H4 (cell line): Measurements from ENCODE around the gene MTR. TPM values are rescaled to one million over a fixed set of nuclear protein-coding genes. Genes with fewer than 3 reads are reported as not detected.
"Not testable (repeated sequence)": the region's sequence is repeated elsewhere in the genome, so short reads cannot be mapped to it uniquely, and the experiment has no call there.

Source experiments
- DNase-seq: peaks from one replicate; pipeline ENCODE4 v3.0.0-alpha.2; 2015; ENCODE audit warnings: low spot score
- total RNA-seq: library from RNA; depleted of rRNA; stranded (reverse); fragments of >200 nt; shearing (Covaris generic); gene quantifications from 2 replicates; pipeline ENCODE4 v1.2.3, GENCODE V29; 2014

MTR gene
- total RNA-seq, 1 experiment from 2014 or later: 11.3 TPM

DNA sequence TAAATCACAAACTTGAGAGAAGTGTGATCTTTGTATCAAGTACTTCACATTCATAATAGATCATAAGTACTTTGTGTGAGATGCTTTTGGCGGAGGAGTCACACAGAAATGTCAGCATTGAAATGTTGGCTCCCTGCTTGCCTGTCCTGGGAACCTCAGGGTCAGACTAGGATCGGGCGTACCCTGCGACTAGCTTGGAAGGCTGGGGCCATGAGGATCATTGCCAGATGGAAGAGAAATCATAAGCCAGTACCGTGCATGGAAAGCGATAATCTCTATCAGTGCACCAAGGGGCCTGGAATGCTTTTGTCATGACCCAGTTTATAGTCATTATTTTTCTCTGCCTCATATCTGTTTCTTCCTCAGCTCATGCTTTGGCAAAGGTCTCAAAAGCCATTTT lies 35.5 kb downstream of the MTR start:
- DNase-seq: no peak

DNA sequence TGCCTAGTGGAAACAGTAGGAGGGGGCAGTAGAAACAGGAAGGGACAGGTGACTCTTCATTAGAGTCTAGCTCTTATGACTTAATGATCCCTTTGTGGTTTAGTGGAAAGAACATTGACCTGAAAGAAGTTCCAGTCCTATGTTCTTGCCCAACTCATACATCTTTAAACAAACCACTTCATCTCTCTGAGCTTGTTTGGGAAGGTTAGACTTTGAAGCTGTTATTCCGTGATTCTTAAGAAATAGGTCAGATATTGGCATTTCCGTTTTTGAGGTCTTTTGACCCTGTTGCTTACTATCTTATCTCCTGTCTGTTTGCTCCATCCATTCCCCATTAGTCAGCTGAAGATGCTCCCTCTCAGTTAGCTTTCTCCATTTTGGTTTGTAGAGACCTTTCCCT lies 38.5 kb downstream of the MTR start:
- DNase-seq: no peak

DNA sequence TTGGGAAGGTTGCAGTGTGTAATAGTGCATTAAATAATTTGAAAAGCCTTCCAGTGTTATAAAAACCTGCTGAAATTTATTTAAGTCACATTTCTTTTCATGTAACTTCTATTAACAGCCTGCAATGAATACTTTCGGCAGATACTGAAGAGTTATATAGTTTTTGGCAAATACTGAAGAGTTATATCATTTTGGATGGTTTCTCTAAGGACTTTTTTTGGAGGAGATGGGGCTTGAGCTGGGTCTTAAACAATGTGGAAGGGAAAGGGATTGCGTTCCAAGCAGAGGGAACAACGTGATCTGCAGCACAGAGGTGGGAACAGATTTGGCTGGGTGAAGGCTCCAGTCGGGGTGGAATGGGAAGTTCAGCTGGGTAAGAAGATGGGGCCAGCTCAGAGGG lies 39.8 kb downstream of the MTR start:
- DNase-seq: no peak

DNA sequence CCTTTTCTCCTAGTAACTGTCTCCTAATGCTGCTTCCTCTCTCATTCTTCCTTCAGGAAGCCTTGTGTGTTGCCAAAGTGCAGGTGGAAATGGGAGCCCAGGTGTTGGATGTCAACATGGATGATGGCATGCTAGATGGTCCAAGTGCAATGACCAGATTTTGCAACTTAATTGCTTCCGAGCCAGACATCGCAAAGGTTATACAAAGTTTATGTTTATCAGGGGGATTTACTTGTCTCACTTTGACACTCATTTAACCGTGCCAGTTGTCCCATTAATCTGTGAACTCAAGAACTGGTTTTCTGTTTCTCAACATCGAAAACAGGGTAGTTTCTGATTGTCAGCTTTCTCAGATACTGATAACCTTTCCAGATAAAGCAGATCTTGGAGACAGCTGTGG lies 40.4 kb downstream of the MTR start:
- no peak for DNase-seq

DNA sequence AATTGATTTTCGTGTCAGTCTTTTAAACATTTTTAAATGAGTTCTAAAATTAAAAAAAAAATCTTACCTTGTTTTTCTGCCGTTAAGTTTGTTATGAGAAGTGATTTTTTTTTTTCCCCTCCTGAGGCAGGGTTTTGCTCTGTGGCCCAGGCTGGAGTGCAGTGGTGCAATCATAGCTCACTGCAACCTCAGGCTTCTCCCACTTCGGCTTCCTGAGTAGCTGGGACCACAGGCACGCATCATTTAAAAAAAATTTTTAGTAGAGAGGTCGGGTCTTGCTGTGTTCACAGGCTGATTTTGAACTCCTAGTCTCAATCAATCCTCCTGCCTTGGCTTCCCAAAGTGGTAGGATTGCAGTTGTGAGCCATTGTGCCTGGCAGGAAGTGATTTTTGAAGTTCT lies 41.1 kb downstream of the MTR start:
- no peak for DNase-seq

DNA sequence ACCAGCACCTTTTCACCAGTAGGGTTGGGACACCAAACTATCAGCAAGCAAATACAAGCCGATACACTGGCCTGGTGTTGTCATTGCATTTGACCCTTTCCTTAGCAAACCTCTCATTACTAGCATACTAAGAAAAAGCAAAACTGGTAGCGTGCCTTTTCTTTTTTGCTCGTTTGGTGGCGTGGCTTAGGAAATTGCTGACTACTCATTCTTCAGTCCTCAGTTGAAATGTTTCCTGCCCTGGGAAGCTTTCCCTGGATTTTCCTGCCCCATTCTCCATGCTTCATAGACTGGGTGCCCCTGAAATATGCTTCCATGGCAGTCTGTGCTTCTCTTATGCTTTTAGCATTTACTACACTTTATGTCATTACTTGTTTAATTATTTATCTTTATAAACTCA lies 42.0 kb downstream of the MTR start:
- no peak for DNase-seq

DNA sequence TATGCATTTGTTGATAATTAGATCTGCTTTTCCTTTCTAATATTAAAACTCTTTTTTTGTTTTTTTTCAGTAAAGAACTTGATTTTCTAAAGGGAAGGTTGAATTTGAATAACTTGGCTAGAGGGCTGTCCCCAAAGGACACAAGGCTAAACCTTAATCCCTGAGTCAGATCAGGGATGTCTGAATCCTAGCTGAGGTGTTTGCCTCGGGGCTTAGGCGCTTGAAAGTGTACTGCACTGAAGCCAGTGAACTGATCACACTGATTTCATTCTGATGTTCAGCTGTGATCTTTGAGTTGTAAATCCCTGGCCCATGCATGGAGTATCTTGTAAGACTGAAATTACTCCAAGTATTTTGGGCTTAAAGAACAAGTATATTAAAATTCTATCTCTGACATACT lies 42.8 kb downstream of the MTR start:
- no peak for DNase-seq

DNA sequence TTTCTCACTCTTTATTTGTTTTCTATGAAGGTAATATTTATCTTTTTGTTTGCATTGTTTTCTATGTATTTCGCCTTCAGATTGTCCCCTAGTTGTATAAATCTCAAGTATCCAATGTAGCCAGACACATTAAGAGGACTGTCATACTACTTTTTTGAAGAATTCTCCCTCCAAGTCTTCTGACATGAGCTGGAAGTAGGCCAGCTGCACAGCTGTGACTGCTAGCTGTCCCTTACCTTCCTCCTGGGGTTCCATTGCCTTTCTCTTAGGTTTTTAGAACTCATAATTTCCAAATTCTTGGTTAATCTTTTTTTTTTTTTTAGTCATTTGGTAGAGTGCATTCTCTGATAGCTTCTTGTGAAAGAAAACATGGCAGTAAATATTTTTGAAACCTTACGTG lies 46.2 kb downstream of the MTR start:
- no peak for DNase-seq

DNA sequence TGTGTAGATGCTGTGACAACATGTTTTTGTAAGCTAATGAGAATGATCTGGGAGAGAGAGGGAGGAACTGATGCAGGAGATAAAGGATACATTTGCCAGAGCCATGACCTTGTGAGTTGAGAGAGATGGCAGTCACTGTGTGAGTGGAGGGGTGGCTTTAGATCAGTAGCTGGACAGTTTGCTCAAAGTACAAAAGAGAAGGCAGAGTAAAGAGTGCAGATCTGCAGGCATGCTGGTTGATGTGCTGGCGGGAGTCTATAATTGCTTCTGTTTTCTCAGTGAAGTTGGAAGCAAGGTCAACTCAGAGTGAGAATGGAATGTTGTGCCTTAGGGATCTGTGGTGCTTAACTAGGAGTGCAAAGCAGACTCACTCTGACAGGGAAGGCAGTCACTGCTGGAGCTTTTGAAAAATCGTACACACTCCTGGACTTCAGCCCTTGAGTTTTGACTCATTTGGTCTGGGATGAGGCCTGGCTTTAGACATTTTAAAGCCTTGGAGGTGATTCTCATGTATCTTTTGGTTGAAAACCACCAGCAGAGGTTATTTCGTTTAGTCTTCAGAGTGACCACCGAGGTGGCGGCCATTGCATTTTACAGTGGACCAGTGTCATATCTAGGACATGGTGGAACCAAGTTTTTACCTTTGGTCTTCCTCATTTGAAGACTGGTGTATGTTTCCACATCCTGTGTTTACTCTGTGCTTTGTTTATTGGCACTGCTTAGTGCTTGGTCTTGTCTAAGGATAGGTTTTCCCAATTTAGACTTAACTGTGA lies 49.6 kb downstream of the MTR start:
- peak; percentile 22 for DNase-seq

DNA sequence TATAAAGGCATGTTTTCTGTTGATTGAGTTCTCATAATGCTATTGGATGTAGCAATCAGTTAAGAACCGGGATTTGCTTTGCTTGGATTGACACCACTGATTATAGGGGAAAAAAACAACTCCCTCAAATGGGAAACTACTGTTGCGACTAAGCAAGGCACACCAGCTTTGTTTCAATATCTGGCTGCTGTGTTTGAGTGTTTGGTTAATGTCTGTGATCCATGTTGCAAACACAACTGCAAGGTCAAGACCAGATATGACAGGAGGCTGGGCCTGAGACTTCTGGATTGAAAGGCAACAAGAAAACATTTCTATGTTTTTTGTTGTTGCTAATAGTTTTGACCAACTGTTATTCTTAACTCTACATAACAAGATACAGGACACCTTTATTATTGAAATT lies 50.7 kb downstream of the MTR start:
- no peak for DNase-seq

DNA sequence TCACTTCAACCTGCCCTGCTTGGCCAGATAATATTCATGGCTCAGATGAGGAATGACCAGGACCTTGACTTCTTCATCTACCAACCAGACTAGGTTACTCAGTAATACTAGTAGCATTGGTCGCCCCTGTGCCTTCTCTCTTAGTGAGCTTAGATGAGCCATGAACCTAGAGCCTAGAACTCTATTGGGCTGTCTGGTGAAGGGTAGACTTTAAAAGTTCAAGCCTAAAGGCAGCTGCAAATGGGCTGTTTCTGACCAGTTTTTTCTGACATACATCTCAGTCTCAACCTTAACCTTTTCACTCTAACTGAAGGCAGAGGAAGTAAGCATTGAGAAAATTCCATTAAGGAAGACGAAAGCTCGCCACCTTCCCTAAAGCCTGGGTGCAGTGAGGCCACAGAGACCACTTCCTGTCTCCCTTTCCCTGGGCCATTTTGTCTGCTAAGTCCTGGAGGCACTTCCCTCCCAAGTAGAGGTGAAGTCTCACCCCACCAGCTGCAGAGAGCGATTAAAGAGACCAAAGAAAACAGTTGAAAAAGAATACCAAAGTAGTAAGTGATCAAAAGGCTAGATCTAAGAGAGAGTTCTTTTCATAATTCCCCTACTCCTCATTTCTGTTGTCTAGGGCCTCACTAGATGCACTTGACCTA lies 53.3 kb downstream of the MTR start:
- DNase-seq: no peak

DNA sequence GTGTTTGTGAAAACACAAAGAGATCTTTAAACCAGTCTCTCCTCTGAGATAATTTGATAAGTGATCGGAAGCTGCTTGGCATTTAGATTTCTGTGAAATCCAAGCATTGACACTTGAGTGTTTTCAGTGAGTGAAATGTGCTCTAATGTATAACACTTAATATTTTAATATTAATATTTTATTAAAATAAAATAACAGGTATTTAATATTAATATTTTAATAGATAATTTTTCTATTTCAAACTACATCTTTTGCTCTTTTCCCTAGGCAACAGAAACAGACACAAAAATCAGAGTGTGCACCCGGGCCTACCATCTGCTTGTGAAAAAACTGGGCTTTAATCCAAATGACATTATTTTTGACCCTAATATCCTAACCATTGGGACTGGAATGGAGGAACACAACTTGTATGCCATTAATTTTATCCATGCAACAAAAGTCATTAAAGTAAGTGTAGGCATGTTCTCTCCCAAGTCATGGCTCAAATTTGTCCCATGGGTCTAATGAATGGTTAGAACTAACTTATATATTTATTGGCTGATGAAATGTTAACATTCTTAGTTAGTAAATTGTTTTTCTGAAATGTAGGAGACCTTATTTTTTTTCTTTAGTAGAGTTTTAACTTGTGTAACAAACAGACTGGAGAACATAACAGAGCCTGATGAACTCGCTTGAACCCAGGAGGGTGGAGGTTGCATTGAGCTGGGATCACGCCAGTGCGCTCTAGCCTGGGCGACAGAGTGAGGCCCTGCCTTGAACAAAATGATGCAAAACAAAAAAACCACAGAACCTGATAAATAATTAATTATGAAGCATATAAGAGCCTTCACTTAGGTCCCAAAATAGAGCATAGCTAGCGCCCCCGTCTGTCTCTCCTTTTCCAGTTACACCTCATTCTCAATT lies 55.2 kb downstream of the MTR start:
- DNase-seq: no peak

DNA sequence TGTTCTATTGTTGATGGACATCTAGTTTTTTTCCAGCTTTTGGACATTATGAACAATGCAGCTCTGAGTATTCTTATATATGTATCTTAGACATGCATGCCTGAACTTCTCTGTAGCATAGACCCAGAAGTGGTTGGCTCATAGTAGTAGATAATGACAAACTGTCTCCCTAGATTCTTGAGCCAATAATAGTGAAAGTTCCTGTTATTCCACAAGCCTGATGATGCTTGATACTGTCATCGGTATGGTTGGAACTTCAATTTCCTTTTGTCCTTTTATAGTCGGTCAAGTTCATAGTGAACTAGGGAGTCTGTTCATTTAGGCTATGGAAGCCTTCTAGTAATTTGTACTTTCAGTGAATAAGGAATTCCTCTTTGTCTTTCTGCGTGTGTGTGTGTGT lies 56.8 kb downstream of the MTR start:
- no peak for DNase-seq

DNA sequence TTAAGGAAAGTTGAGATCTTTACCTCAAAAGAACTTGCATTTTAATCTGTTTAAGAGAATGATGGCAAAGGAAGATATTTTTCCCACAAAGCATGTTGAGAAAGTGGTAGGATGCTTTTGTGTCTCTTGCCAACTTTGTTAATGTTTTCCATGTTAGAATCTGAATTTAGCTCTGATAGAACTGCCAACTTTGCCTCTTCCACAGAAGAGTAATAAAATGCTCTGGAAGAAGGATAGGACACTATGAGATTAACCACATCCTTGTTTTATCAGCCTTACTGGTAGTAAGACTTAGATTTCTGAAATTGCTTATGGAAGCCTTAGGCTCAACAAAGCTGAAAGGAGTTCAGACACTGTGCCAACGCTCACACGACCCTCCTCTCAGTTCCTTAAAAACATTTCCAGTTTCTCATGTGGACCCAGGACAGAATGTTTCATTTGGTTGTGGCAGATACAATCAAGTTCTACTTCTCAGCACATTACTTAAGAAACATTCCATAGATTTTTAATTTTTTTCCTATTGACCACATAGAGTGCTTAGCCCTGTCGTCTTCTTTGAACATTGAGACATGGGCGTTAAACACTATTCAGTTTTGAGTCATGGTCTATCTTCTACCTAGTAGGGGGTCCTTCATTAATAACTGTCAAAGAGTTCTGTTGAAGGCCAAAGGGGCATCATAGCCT lies 59.0 kb downstream of the MTR start:
- DNase-seq: no peak

DNA sequence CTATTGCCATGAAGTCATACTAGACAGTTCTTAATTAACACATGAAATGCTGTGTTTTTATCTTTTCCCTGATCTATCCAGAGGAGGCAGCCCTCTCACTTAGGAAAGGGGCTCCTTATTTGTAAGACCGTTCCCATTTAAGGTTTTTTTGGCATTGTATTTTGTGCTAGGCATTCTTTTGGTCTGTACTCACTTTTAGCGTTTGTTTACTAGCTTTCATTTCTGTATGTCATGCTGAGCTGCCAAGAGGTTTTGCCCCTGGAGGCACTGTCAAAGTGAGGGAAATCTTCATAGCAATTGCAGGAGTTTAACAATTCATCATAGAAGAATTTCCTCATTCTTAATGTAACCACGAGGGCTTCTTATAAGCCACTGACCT lies 59.5 kb downstream of the MTR start:
- DNase-seq: no peak

DNA sequence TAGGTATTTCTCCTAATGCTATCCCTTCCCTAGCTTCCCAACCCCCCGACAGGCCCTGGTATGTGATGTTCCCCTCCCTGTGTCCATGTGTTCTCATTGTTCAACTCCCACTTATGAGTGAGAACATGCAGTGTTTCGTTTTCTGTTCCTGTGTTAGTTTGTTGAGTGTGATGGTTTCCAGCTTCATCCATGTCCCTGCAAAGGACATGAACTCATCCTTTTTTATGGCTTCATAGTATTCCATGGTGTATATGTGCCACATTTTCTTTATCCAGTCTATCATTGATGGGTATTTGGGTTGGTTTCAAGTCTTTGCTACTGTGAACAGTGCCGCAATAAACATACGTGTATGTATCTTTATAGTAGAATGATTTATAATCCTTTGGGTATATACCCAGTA lies 61.6 kb downstream of the MTR start:
- DNase-seq: not testable (repeated sequence)

DNA sequence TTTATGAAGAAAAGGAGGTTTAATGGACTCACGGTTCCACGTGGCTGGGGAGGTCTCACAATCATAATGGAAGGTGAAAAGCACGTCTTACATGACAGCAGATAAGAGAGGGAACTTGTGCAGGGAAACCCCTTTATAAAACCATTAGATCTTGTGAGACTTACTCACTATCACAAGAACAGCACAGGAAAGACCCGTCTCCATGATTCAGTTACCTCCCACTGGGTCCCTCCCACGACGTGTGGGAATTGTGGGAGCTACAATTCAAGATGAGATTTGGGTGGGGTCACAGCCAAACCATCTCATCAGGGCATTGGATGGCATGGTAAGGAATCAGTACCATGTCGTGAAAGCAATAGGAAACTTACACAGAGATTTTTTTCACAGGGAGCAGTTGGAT lies 63.1 kb downstream of the MTR start:
- no peak for DNase-seq

DNA sequence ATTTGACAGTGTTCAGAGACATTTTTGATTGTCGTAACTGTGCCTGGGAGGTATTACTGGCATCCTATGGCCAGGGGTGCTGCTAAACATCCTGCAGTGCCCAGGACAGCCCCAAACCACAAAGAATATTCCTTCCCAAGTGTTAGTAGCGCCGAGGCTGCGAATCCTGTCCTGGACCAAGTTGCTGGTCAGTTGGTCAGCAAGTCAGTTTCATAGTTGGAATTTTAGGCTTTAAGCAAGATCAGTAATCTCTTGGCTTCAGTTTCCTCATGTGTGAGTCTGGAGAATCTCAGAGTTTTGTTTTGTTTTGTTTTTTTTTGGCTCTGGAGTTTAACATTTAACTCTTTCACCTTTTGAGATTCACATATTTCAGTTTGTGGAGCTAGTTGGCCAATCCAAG lies 65.0 kb downstream of the MTR start:
- no peak for DNase-seq

DNA sequence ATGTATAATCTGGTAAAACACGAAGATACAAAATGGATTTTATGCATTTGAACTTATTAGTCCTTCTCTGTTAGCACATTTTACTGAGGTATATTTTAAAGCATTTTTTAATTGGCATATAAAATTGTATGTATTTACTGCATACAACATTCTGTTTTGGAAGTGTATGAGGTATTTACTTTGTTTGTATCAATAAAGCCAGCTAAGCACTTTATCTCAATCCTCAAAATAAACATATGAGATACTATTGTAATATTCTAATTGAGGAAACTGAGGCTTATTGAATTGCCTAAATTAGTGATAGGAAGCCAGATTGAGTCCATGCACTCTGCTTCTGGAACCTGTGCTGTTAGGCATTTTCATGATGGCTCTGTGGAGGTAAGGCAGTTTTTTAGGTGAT lies 65.6 kb downstream of the MTR start:
- DNase-seq: no peak

DNA sequence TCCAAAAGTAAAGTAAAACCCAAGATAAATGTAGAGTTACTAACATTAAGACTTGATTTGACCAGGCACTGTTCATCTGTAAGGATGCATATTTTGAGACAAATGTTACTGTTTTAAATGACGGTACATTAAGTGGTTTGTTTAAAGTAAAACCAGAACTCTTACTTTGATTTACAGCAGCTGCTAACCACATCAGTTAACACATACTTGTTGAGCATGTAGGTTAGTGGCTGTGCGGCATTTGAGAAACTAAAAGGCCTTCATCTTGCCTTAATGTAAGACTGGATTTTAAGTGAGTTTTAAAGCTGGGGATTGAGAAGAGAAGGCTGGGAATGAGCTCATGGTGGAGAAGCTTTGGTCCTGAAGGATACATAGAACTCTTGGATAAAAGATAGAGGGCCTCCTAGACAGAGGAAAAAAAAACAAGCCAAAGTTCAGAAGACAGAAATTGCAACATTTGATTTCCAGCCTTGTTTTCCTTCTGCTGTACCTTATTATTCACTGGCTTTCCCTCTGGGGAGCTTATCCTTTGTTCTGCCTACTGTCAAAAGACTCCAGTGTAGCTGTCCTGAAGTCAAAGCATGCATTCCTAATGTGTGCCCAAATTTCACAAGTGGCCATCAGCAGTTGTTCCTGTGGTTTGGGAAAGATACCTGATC lies 66.6 kb downstream of the MTR start:
- no peak for DNase-seq

DNA sequence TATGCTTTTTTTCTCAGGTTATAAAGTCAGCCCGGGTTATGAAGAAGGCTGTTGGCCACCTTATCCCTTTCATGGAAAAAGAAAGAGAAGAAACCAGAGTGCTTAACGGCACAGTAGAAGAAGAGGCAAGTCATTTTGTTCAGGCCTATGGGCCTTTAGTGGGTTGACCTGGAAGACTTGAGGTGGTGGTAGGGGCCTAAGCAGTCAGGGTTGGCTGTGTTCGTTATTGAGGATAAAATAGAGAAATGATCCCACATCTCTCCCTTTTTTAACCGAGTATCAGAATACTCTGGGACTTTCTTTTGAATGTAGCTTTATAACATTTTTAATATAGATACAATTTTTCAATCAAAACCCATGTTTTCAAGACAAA lies 67.1 kb downstream of the MTR start:
- DNase-seq: no peak
